Occipital lobe (tissue), 2 donors: Measurements from ENCODE around the gene SDR42E1. TPM values are rescaled to one million over a fixed set of nuclear protein-coding genes. Genes with fewer than 3 reads are reported as not detected.

Experiments used
- DNase-seq: peaks from one replicate; lab custom pipeline; 2025; lab: John Stamatoyannopoulos, UW
- total RNA-seq: library from RNA; depleted of rRNA; stranded (reverse); fragments of >200 nt; gene quantifications from one replicate; pipeline ENCODE4 v1.2.3, GENCODE V29; 2014

SDR42E1 gene
- total RNA-seq, 1 donor from 2014 or later, result not detected

DNA sequence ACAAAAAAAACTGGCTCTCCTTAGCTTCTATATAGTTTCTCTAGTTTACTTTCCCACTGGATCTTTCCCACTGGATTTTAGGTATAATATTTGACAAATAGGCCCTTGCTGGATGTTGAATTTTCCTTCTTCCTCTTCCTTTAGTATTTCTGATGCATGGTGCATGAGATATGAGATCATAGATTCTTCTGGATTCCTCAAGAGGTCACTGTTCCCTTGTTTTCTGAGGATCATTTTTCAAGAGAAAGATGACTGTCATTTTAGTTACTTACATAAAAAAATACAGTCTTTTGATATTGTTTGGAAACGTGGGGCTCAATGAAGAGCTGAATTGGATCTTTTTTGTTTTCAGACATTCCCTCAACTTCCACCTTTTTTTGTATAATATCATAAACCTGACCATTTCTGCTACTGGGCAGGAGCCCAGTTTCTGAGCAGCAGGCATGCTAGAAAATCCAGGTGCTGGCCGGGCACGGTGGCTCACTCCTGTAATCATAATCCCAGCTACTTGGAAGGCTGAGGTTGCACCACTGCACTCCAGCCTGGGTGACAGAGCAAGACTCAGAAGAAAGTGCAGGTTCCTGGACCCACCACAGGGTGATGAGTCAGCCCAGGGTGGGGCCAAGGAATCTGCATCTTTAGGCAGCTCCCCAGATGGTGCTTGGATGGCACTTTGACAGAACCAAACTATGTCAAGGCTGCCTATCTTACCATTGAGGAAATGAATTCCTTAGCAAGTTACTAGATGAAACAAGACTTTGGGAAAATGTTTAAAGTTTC is 70.3 kb downstream of the SDR42E1 start:
- DNase-seq, result no peak

DNA sequence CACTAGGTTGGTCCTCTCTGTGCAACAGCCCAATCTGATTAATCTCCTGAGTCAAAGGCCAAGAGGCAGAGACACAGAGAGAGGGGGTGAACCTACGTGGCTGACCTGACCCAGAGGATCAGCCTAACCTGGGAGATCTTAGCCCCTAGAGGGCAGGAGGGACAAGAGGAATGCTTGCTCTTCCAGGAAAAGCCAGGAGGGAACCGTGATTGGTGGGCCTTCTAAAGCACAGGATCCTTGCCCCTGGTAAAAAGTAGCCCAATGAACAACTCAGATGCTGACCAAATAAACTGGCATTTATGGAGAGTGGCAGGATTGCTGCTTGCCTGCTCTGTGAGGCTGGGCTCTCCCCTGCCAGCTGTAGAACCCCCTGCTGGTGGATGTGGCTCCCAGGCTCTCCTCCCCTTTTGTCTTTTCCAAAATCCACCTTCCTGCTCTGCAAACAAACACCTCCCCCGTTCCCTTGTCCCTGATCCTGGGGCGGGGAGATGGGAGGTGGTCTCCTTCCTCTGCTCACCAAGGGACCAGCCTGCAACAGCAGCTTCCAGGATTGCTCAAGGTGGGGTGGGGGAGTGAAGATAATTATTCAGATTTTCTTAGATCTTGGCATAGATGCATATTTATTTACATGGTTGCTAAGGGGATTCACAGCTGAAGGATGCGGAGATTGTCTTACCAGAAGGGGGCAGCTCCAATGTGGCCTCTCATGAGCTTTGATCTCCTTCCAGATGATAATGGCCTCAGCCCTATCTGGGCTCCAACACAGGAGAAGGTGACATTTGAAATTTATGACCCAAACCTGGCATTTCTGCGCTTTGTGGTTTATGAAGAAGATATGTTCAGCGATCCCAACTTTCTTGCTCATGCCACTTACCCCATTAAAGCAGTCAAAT is 71.9 kb downstream of the SDR42E1 start:
- no peak for DNase-seq

Other genes with a start within 250 kb of the SDR42E1 start
- gene PLCG2, start 232.2 kb downstream of the SDR42E1 start, total RNA-seq, result 1.6 TPM
- 0.47 TPM for gene HSD17B2, start 23.8 kb upstream of the SDR42E1 start, total RNA-seq
- gene MPHOSPH6, start 158.8 kb upstream of the SDR42E1 start, total RNA-seq, result 25.3 TPM